CD8-positive, alpha-beta memory T cell (primary cell): ENCODE measurements around the gene SLC12A3. TPM values are rescaled to one million over a fixed set of nuclear protein-coding genes. Genes with fewer than 3 reads are reported as not detected.

Source experiments
- CTCF ChIA-PET: fragments of 350-600 bp; sonication (Branson Sonifier 250); formaldehyde crosslinking; loops from one replicate; lab custom pipeline; 2021; ENCODE audit warnings: antibody characterized with exemption; lab: Charles Lee
- POLR2A ChIA-PET: fragments of 350-600 bp; sonication (Branson Sonifier 250); formaldehyde crosslinking; loops from one replicate; lab custom pipeline; 2021; ENCODE audit warnings: antibody characterized with exemption; lab: Charles Lee
- DNase-seq, 5 donors: peaks; one replicate each; pipeline versions ENCODE4 v3.0.0 to v3.0.0-alpha.2; 2020 to 2022; ENCODE audit warnings: mixed read lengths in 1 of 5
- H3K27ac ChIP-seq: one replicate; pipeline ENCODE4 v1.7.0; 2013; ENCODE audit warnings: low read depth, mild to moderate bottlenecking, low read length, moderate library complexity
- H3K27me3 ChIP-seq: 2 replicates; pipeline ENCODE4 v1.7.0; 2013; ENCODE audit warnings: low read length, mild to moderate bottlenecking; ENCODE audit not compliant: insufficient read depth, poor library complexity, severe bottlenecking
- H3K36me3 ChIP-seq: 2 replicates; pipeline ENCODE4 v1.7.0; 2013; ENCODE audit warnings: mild to moderate bottlenecking, low read length, moderate library complexity; ENCODE audit not compliant: insufficient read depth
- H3K4me1 ChIP-seq: 2 replicates; pipeline ENCODE4 v1.7.0; 2013; ENCODE audit warnings: mild to moderate bottlenecking, low read length, moderate library complexity; ENCODE audit not compliant: insufficient read depth
- H3K4me3 ChIP-seq: 2 replicates; pipeline ENCODE4 v1.7.0; 2013; ENCODE audit warnings: mild to moderate bottlenecking, low read length
- H3K9me3 ChIP-seq: 2 replicates; pipeline ENCODE4 v1.7.0; 2013; ENCODE audit warnings: mild to moderate bottlenecking, low read length
- H3K27ac Mint-ChIP-seq, 8 donors: one replicate each; pipeline ENCODE4 v1.8.0; 2020 to 2021; ENCODE audit warnings: mixed read lengths in 8 of 8, mild to moderate bottlenecking in 6 of 8, inconsistent platforms in 3 of 8, moderate library complexity in 3 of 8
- H3K27me3 Mint-ChIP-seq, 2 donors: one replicate each; pipeline ENCODE4 v1.8.0; 2020 to 2021; ENCODE audit warnings: mixed read lengths in 2 of 2, mild to moderate bottlenecking in 1 of 2, moderate library complexity in 1 of 2
- H3K36me3 Mint-ChIP-seq, 3 donors: one replicate each; pipeline ENCODE4 v1.8.0; 2020 to 2021; ENCODE audit warnings: mixed read lengths in 3 of 3, inconsistent platforms in 1 of 3, mild to moderate bottlenecking in 1 of 3
- H3K4me1 Mint-ChIP-seq, 3 donors: one replicate each; pipeline ENCODE4 v1.8.0; 2020 to 2021; ENCODE audit warnings: mixed read lengths in 3 of 3, inconsistent platforms in 1 of 3, mild to moderate bottlenecking in 1 of 3
- H3K4me3 Mint-ChIP-seq, 7 donors: one replicate each; pipeline ENCODE4 v1.8.0; 2020 to 2021; ENCODE audit warnings: mixed read lengths in 7 of 7, mild to moderate bottlenecking in 6 of 7, moderate library complexity in 4 of 7, inconsistent platforms in 2 of 7
- H3K9me3 Mint-ChIP-seq, 5 donors: one replicate each; pipeline ENCODE4 v1.8.0; 2020 to 2022; ENCODE audit warnings: mixed read lengths in 5 of 5, mild to moderate bottlenecking in 3 of 5, moderate library complexity in 2 of 5, inconsistent platforms in 1 of 5
- polyA plus RNA-seq: library from polyadenylated mRNA; unstranded; fragments of 300-500 nt; fragmentation: Illumina TruSeq; gene quantifications from one replicate; pipeline ENCODE4 v1.2.3, GENCODE V29; 2021
- total RNA-seq, 2 experiments: library from RNA; stranded (reverse); gene quantifications; one replicate each; pipeline ENCODE4 v1.2.3, GENCODE V29; 2021

Gene SLC12A3
- total and polyA plus RNA-seq, 3 experiments from 2014 or later, result not detected

GRCh38 chr16:56927471-56927870, 62.5 kb downstream of the SLC12A3 start:
- H3K4me1 Mint-ChIP-seq, result peaks cover 14 to 16% (median 15%) of the 10 kb centered on the region in 3 donors
- Histone ChIP-seq H3K27me3 (no peaks in the 10 kb centered on the region), H3K36me3 (no peaks in the 10 kb centered on the region), H3K9me3 (no peaks in the 10 kb centered on the region), H3K27ac (no peak overlapping the region), H3K4me3 (no peak overlapping the region), H3K4me1 (peaks cover 9% of the 10 kb centered on the region)
- H3K9me3 Mint-ChIP-seq, result no peaks in the 10 kb centered on the region
- DNase-seq, result no peak
- peaks cover 0 to 5% (median 3%) of the 10 kb centered on the region in 3 donors for H3K36me3 Mint-ChIP-seq
- peaks cover 0 to 4% of the 10 kb centered on the region in 2 donors for H3K27me3 Mint-ChIP-seq
- H3K4me3 Mint-ChIP-seq, result no peak overlapping the region
- ChIA-PET CTCF (interaction anchor here (1.2 kb wide), 1 partner anchor 9 kb away, joined by 4 read pairs; no protein-coding TSS in a partner anchor), POLR2A (interaction anchor here (0.6 kb wide), 1 partner anchor 10 kb away, joined by 3 read pairs; no protein-coding TSS in a partner anchor)
- H3K27ac Mint-ChIP-seq, result no peak overlapping the region

- no peak overlapping the region for H3K4me3 ChIP-seq
- H3K27ac Mint-ChIP-seq, result peak overlapping the region in 2 of 8 donors; percentile 12 to 29
- no peaks in the 10 kb centered on the region for H3K9me3 Mint-ChIP-seq
- no peaks in the 10 kb centered on the region for H3K9me3 ChIP-seq
- ChIA-PET CTCF (no interaction called here), POLR2A (no interaction called here)
- peaks cover 23% of the 10 kb centered on the region for H3K4me1 ChIP-seq
- DNase-seq, result no peak
- H3K27ac ChIP-seq, result no peak overlapping the region
- H3K27me3 ChIP-seq, result no peaks in the 10 kb centered on the region
- no peaks in the 10 kb centered on the region for H3K36me3 ChIP-seq
- peaks cover 0 to 24% (median 3%) of the 10 kb centered on the region in 3 donors for H3K36me3 Mint-ChIP-seq
- peak overlapping the region in 1 of 7 donors; percentile 100 for H3K4me3 Mint-ChIP-seq
- H3K4me1 Mint-ChIP-seq, result peaks cover 25 to 28% (median 26%) of the 10 kb centered on the region in 3 donors
- peaks cover 0 to 5% of the 10 kb centered on the region in 2 donors for H3K27me3 Mint-ChIP-seq
Observed at GRCh38 chr16:56929639-56930038, 64.6 kb downstream of the SLC12A3 start.

- H3K4me1 ChIP-seq, result peaks cover 33% of the 10 kb centered on the region
- Mint-ChIP-seq H3K36me3 (peaks cover 5 to 34% (median 12%) of the 10 kb centered on the region in 3 donors), H3K9me3 (no peaks in the 10 kb centered on the region), H3K27ac (peak overlapping the region; percentile 91 to 99 (median 97)), H3K4me1 (peaks cover 30 to 34% (median 33%) of the 10 kb centered on the region in 3 donors), H3K27me3 (peaks cover 0 to 5% of the 10 kb centered on the region in 2 donors), H3K4me3 (peak overlapping the region; percentile 73 to 100 (median 98))
- H3K9me3 ChIP-seq, result no peaks in the 10 kb centered on the region
- H3K27me3 ChIP-seq, result no peaks in the 10 kb centered on the region
- DNase-seq, result no peak
- peaks cover 8% of the 10 kb centered on the region for H3K36me3 ChIP-seq
- POLR2A ChIA-PET, result interaction anchor here (0.6 to 2.6 kb wide), 8 partner anchors 11 to 585 kb away, joined by 3 to 18 read pairs (median 5); partner anchors contain the start of genes PSME3IP1 and RSPRY1
- H3K27ac ChIP-seq, result peak overlapping the region; percentile 95
- H3K4me3 ChIP-seq, result no peak overlapping the region
- CTCF ChIA-PET, result interaction anchor here (0.6 to 1.3 kb wide), 3 partner anchors 64 to 195 kb away, joined by 3 to 7 read pairs (median 3); no protein-coding TSS in a partner anchor
Observed at GRCh38 chr16:56930486-56931270, 65.7 kb downstream of the SLC12A3 start.

GRCh38 chr16:56931271-56931891, 66.4 kb downstream of the SLC12A3 start:
- peaks cover 5 to 39% (median 16%) of the 10 kb centered on the region in 3 donors for H3K36me3 Mint-ChIP-seq
- no peaks in the 10 kb centered on the region for H3K9me3 Mint-ChIP-seq
- H3K4me3 ChIP-seq, result peak overlapping the region; percentile 63
- H3K27ac ChIP-seq, result peak overlapping the region; percentile 95
- H3K27ac Mint-ChIP-seq, result peak overlapping the region; percentile 91 to 99 (median 97)
- CTCF ChIA-PET, result interaction anchor here (0.6 to 1.3 kb wide), 4 partner anchors 62 to 288 kb away, joined by 3 to 7 read pairs (median 4); no protein-coding TSS in a partner anchor
- H3K4me1 Mint-ChIP-seq, result peaks cover 31 to 41% (median 40%) of the 10 kb centered on the region in 3 donors
- H3K27me3 ChIP-seq, result no peaks in the 10 kb centered on the region
- POLR2A ChIA-PET, result interaction anchor here (0.6 to 2.6 kb wide), 16 partner anchors 10 to 585 kb away, joined by 3 to 14 read pairs (median 4); partner anchors contain the start of genes CIAPIN1, COQ9, MT1X and NUDT21
- no peaks in the 10 kb centered on the region for H3K9me3 ChIP-seq
- H3K36me3 ChIP-seq, result peaks cover 15% of the 10 kb centered on the region
- peaks cover 0 to 5% of the 10 kb centered on the region in 2 donors for H3K27me3 Mint-ChIP-seq
- peaks cover 40% of the 10 kb centered on the region for H3K4me1 ChIP-seq
- DNase-seq, result peak in 1 of 5 donors; percentile 53
- H3K4me3 Mint-ChIP-seq, result peak overlapping the region; percentile 95 to 100 (median 98)

- H3K27me3 ChIP-seq, result no peaks in the 10 kb centered on the region
- ChIA-PET POLR2A (interaction anchor here (0.6 to 2.6 kb wide), 12 partner anchors 9 to 515 kb away, joined by 3 to 14 read pairs (median 4); partner anchors contain the start of genes CIAPIN1, COQ9, MT1X and NUDT21), CTCF (interaction anchor here (1.0 to 2.0 kb wide), 4 partner anchors 13 to 289 kb away, joined by 3 to 7 read pairs (median 6); no protein-coding TSS in a partner anchor)
- DNase-seq, result peak; percentile 98 to 99 (median 99)
- H3K36me3 ChIP-seq, result peaks cover 22% of the 10 kb centered on the region
- peaks cover 34 to 48% (median 47%) of the 10 kb centered on the region in 3 donors for H3K4me1 Mint-ChIP-seq
- H3K27ac ChIP-seq, result peak within 1 kb of the TSS; percentile 95
- H3K9me3 Mint-ChIP-seq, result no peaks in the 10 kb centered on the region
- H3K36me3 Mint-ChIP-seq, result peaks cover 5 to 47% (median 17%) of the 10 kb centered on the region in 3 donors
- peak within 1 kb of the TSS; percentile 69 for H3K4me3 ChIP-seq
- H3K27ac Mint-ChIP-seq, result peak within 1 kb of the TSS; percentile 95 to 99 (median 98)
- H3K27me3 Mint-ChIP-seq, result peaks cover 0 to 5% of the 10 kb centered on the region in 2 donors
- H3K9me3 ChIP-seq, result no peaks in the 10 kb centered on the region
- H3K4me1 ChIP-seq, result peaks cover 47% of the 10 kb centered on the region
- H3K4me3 Mint-ChIP-seq, result peak within 1 kb of the TSS; percentile 95 to 100 (median 98)
Observed at GRCh38 chr16:56931892-56932720, 67.1 kb downstream of the SLC12A3 start, which contains the start of gene HERPUD1. Gene HERPUD1, plus strand, starts transcription at chr16:56932142. Its CDS starts 103 bp downstream, at chr16:56932245.

GRCh38 chr16:56932721-56933619, 68.0 kb downstream of the SLC12A3 start:
- peak overlapping the region; percentile 95 for H3K27ac ChIP-seq
- Mint-ChIP-seq H3K27me3 (peaks cover 0 to 5% of the 10 kb centered on the region in 2 donors), H3K9me3 (no peaks in the 10 kb centered on the region), H3K27ac (peak overlapping the region; percentile 95 to 99 (median 98)), H3K4me1 (peaks cover 42 to 57% (median 56%) of the 10 kb centered on the region in 3 donors), H3K36me3 (peaks cover 7 to 55% (median 22%) of the 10 kb centered on the region in 3 donors), H3K4me3 (peak overlapping the region; percentile 95 to 100 (median 98))
- H3K9me3 ChIP-seq, result no peaks in the 10 kb centered on the region
- H3K4me1 ChIP-seq, result peaks cover 50% of the 10 kb centered on the region
- DNase-seq, result peak; percentile 15 to 60 (median 37)
- H3K4me3 ChIP-seq, result peak overlapping the region; percentile 69
- POLR2A ChIA-PET, result interaction anchor here (0.8 to 2.6 kb wide), 8 partner anchors 8 to 514 kb away, joined by 3 to 14 read pairs (median 4); partner anchors contain the start of genes CIAPIN1, COQ9, MT1X and NLRC5
- no peaks in the 10 kb centered on the region for H3K27me3 ChIP-seq
- H3K36me3 ChIP-seq, result peaks cover 23% of the 10 kb centered on the region
- CTCF ChIA-PET, result interaction anchor here (0.7 to 2.0 kb wide), 3 partner anchors 12 to 160 kb away, joined by 3 to 6 read pairs (median 5); no protein-coding TSS in a partner anchor
